ENCODE measurements around the gene FAM120B.

Gene FAM120B

GRCh38 chr6:170270984-170271593 lies 35.5 kb upstream of the FAM120B start:
- in situ Hi-C loops (cut with MboI; ENCODE audit: low sequenced_read_pairs), result no loop called here

GRCh38 chr6:170271771-170272314 lies 34.7 kb upstream of the FAM120B start:
- in situ Hi-C loops (cut with MboI; ENCODE audit: low sequenced_read_pairs), result no loop called here

GRCh38 chr6:170272341-170273065 lies 34.1 kb upstream of the FAM120B start:
- in situ Hi-C loops (cut with MboI; ENCODE audit: low sequenced_read_pairs), result no loop called here

GRCh38 chr6:170273191-170273590 lies 33.4 kb upstream of the FAM120B start:
- in situ Hi-C loops (cut with MboI; ENCODE audit: low sequenced_read_pairs), result no loop called here

GRCh38 chr6:170273681-170274080 lies 32.9 kb upstream of the FAM120B start:
- in situ Hi-C loops (cut with MboI; ENCODE audit: low sequenced_read_pairs), result no loop called here

- in situ Hi-C loops (cut with MboI; ENCODE audit: low sequenced_read_pairs), result no loop called here
Observed at GRCh38 chr6:170274713-170275560, 31.6 kb upstream of the FAM120B start.

- in situ Hi-C loops (cut with MboI; ENCODE audit: low sequenced_read_pairs), result no loop called here
Observed at GRCh38 chr6:170276369-170277057, 30.0 kb upstream of the FAM120B start.

- in situ Hi-C loops (cut with MboI; ENCODE audit: low sequenced_read_pairs), result no loop called here
Observed at GRCh38 chr6:170277893-170278742, 28.4 kb upstream of the FAM120B start.

- in situ Hi-C loops (cut with MboI; ENCODE audit: low sequenced_read_pairs), result no loop called here
Observed at GRCh38 chr6:170278743-170279094, 27.8 kb upstream of the FAM120B start.

GRCh38 chr6:170279426-170279825 lies 27.1 kb upstream of the FAM120B start:
- in situ Hi-C loops (cut with MboI; ENCODE audit: low sequenced_read_pairs), result no loop called here

- in situ Hi-C loops (cut with MboI; ENCODE audit: low sequenced_read_pairs), result no loop called here
Observed at GRCh38 chr6:170279977-170280688, 26.4 kb upstream of the FAM120B start.

- in situ Hi-C loops (cut with MboI; ENCODE audit: low sequenced_read_pairs), result no loop called here
Observed at GRCh38 chr6:170280689-170281045, 25.9 kb upstream of the FAM120B start.

- in situ Hi-C loops (cut with MboI; ENCODE audit: low sequenced_read_pairs), result no loop called here
Observed at GRCh38 chr6:170281331-170282292, 24.9 kb upstream of the FAM120B start.

- in situ Hi-C loops (cut with MboI; ENCODE audit: low sequenced_read_pairs), result no loop called here
Observed at GRCh38 chr6:170282512-170283158, 23.9 kb upstream of the FAM120B start.

- in situ Hi-C loops (cut with MboI; ENCODE audit: low sequenced_read_pairs), result no loop called here
Observed at GRCh38 chr6:170283212-170284081, 23.1 kb upstream of the FAM120B start.

- in situ Hi-C loops (cut with MboI; ENCODE audit: low sequenced_read_pairs), result no loop called here
Observed at GRCh38 chr6:170284126-170284773, 22.3 kb upstream of the FAM120B start.
